SU-DHL-6 (cell line): ENCODE data around the gene SH3PXD2A.

Experiments used
- H2AFZ ChIP-seq: fragments of 200-600 bp; sonication (generic); 2 replicates; pipeline ENCODE4 v1.6.1; 2014; ENCODE audit warnings: low read depth, mild to moderate bottlenecking, moderate library complexity, mixed read lengths, antibody characterized with exemption, low read length; ENCODE audit not compliant: severe bottlenecking
- H3F3A ChIP-seq: fragments of 200-600 bp; shearing (Covaris generic); 2 replicates; pipeline ENCODE4 v1.6.0; 2016; ENCODE audit warnings: antibody characterized with exemption, mild to moderate bottlenecking; ENCODE audit not compliant: insufficient read depth
- H3K27ac ChIP-seq: fragments of 200-600 bp; sonication (generic); 2 replicates; pipeline ENCODE4 v1.5.1; 2016; ENCODE audit warnings: low read depth, mild to moderate bottlenecking, low read length, moderate library complexity, mixed read lengths
- H3K27me3 ChIP-seq: fragments of 200-600 bp; sonication (generic), shearing (Covaris generic); 2 replicates; pipeline ENCODE4 v1.6.0; 2014; ENCODE audit warnings: mild to moderate bottlenecking, low read length
- H3K36me3 ChIP-seq: fragments of 200-600 bp; sonication (generic); 2 replicates; pipeline ENCODE4 v1.6.1; 2014; ENCODE audit warnings: mild to moderate bottlenecking, low read length, mixed read lengths
- H3K4me2 ChIP-seq: fragments of 300-600, 200-600 bp; shearing (Covaris generic), sonication (generic); 2 replicates; pipeline ENCODE4 v1.6.0; 2014; ENCODE audit warnings: low read length, low read depth, mild to moderate bottlenecking; ENCODE audit not compliant: poor library complexity, severe bottlenecking
- H3K4me3 ChIP-seq: fragments of 200-600 bp; sonication (generic); 2 replicates; pipeline ENCODE4 v1.5.1; 2014; ENCODE audit warnings: antibody characterized with exemption, low read length, mild to moderate bottlenecking, mixed read lengths; ENCODE audit not compliant: insufficient read depth, poor library complexity, severe bottlenecking
- H3K79me2 ChIP-seq: fragments of 200-600 bp; sonication (generic); 2 replicates; pipeline ENCODE4 v1.6.1; 2014; ENCODE audit warnings: mild to moderate bottlenecking, low read length, moderate library complexity; ENCODE audit not compliant: insufficient read depth
- H3K9ac ChIP-seq: fragments of 200-600 bp; sonication (generic); 2 replicates; pipeline ENCODE4 v1.7.0; 2014; ENCODE audit warnings: mild to moderate bottlenecking, low read length
- H3K9me2 ChIP-seq: fragments of 200-600 bp; sonication (generic); replicated peaks from 2 replicates; pipeline ENCODE4 v1.6.1; 2014; ENCODE audit warnings: low read length; ENCODE audit not compliant: insufficient read depth
- H3K9me3 ChIP-seq: fragments of 200-600 bp; sonication (generic); 2 replicates; pipeline ENCODE4 v1.6.1; 2014; ENCODE audit warnings: low read length, mixed read lengths; ENCODE audit not compliant: insufficient read depth
- H4K20me1 ChIP-seq: fragments of 200-600 bp; sonication (generic); 2 replicates; pipeline ENCODE4 v1.6.1; 2014; ENCODE audit warnings: low read depth, mild to moderate bottlenecking, antibody characterized with exemption, low read length, moderate library complexity, mixed read lengths
- CTCF ChIP-seq: fragments of 200-600 bp; sonication (generic); IDR thresholded peaks from one replicate; pipeline ENCODE4 v1.5.1; 2017; ENCODE audit warnings: antibody characterized with exemption, mild to moderate bottlenecking, low read length, moderate library complexity; ENCODE audit not compliant: insufficient read depth, poor library complexity, severe bottlenecking
- EZH2phosphoT487 ChIP-seq: fragments of 200-600 bp; sonication (generic), shearing (Covaris generic); conservative IDR thresholded peaks from 2 replicates; pipeline ENCODE4 v1.6.1; 2018; ENCODE audit warnings: mild to moderate bottlenecking, antibody characterized with exemption, low read length, moderate library complexity, mixed read lengths

SH3PXD2A gene

DNA sequence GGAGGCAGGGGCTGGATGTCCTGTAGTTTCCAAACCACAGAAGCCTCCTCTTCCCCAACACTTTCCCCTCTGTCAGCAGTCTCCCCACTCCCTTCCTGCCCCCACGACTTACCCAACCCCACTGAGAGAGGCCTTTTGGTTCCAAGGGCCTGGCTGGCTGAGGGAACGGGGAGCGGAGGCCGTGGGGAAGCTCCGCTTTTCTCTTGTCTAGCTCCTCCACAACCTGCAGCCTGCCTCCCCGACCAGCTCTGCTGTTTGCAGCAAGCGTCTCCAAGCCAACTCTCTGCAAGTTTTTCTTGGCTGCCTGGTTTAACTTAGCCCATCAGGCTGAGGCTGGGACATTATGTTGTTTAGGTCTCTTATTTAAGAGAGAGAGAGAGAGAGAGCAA, 235.0 kb downstream of the SH3PXD2A start:
- Histone ChIP-seq H3K36me3 (no peaks in the 10 kb centered on the region), H3K9ac (no peak overlapping the region), H3K79me2 (no peaks in the 10 kb centered on the region), H3K4me3 (no peak overlapping the region), H3K9me2 (no peaks in the 10 kb centered on the region), H3K27ac (no peak overlapping the region), H3F3A (no peaks in the 10 kb centered on the region), H4K20me1 (no peaks in the 10 kb centered on the region), H3K27me3 (no peaks in the 10 kb centered on the region), H2AFZ (no peak overlapping the region), H3K4me2 (no peak overlapping the region), H3K9me3 (no peaks in the 10 kb centered on the region)
- TF ChIP-seq CTCF = no peak
- no peak for TF ChIP-seq EZH2phosphoT487

DNA sequence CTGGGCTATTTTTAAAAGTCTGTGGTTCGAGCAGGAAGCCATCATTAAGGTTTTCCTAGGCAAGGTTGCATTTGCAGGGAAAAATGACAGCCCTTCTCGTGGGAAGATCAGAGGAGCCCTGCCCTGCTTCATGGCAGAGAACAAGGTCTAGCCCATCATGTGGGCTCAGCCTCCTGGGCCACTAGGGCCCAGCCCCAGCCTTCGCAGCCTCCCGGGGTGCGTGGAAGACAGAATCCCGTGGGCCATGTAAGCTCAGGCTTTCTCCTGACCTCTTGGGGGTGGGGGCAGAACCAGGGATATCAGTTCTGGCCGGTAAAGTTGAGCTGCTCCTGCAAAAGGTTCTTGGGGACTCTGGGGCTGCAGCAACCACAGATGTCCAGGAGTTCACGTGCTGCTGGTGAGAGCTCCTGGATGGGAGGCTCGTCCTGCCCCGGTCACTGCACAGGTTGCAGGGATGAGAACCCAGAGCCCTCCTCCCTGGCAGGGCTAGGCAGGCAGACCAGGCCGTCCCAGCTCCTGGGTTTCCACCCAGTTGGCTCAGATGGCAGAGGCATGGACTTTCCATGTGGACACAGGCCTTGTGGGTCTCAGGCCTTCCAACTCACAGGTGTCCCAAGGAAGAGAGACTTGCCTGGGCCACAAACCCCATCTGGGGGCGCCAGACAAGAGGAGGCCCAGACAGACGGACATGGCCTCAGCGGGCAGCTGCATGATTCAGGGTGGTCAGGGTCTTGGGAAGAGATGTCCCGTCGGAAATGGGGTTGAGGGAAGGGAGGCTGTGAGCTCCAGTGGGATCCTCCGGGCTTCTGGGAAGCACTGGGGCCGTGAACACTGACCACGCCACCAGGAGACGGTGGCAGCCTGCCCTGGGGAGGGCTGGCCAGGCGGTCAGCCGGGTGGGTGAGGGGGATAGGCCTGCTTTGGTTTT, 235.7 kb downstream of the SH3PXD2A start:
- no peaks in the 10 kb centered on the region for H3K36me3 ChIP-seq
- H3K9me3 ChIP-seq = no peaks in the 10 kb centered on the region
- no peak overlapping the region for H2AFZ ChIP-seq
- H4K20me1 ChIP-seq = no peaks in the 10 kb centered on the region
- H3K4me3 ChIP-seq = no peak overlapping the region
- H3F3A ChIP-seq = no peaks in the 10 kb centered on the region
- H3K9me2 ChIP-seq = no peaks in the 10 kb centered on the region
- H3K27me3 ChIP-seq = no peaks in the 10 kb centered on the region
- no peak overlapping the region for H3K4me2 ChIP-seq
- H3K27ac ChIP-seq = no peak overlapping the region
- no peak for TF ChIP-seq EZH2phosphoT487
- H3K9ac ChIP-seq = no peak overlapping the region
- H3K79me2 ChIP-seq = no peaks in the 10 kb centered on the region

- H3K4me3 ChIP-seq = no peak overlapping the region
- H3K27ac ChIP-seq = no peak overlapping the region
- H3F3A ChIP-seq = no peaks in the 10 kb centered on the region
- TF ChIP-seq CTCF (no peak), EZH2phosphoT487 (no peak)
- no peaks in the 10 kb centered on the region for H3K27me3 ChIP-seq
- no peak overlapping the region for H2AFZ ChIP-seq
- no peaks in the 10 kb centered on the region for H3K9me2 ChIP-seq
- no peaks in the 10 kb centered on the region for H4K20me1 ChIP-seq
- H3K9ac ChIP-seq = no peak overlapping the region
- H3K36me3 ChIP-seq = no peaks in the 10 kb centered on the region
- H3K79me2 ChIP-seq = no peaks in the 10 kb centered on the region
- H3K4me2 ChIP-seq = no peak overlapping the region
- H3K9me3 ChIP-seq = no peaks in the 10 kb centered on the region
Measured at GRCh38 chr10:103618575-103619423, 236.6 kb downstream of the SH3PXD2A start.
